Inflammatory macrophage treated with lipopolysaccharide for 4 hours (primary cell): ENCODE results near the gene LY6G5B.
"Not testable (repeated sequence)": the region's sequence is repeated elsewhere in the genome, so short reads cannot be mapped to it uniquely, and the experiment has no call there.

Source experiments
- DNase-seq: peaks from one replicate; pipeline ENCODE4 v3.0.0-alpha.2; 2020

LY6G5B gene

DNA sequence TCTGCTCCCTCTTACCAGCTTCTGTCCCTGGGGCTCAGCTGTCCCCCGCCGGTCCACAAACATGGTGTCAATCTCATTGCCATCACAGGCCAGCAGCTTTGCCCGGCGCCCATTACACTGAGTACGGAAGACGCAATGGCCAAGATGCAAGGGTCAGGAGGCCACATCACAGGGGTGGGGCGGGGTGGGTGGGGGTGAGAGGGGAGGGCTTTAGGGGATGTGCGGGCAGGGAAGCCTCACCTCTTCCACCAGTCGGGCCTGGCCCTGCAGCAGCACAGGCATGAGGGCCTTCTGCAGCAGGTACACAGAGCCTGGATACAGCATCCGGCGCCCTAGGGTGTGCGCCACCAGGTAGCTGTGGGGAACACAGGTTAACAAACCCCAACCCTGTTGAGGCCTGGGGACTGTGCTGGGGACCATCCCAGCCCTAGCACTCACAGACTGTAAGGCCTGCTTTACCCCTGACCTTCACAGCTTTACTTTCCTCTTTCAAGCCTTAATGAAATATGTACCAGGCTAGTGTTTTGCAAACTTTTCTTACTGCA is 21.9 kb downstream of the LY6G5B start:
- DNase-seq: no peak

DNA sequence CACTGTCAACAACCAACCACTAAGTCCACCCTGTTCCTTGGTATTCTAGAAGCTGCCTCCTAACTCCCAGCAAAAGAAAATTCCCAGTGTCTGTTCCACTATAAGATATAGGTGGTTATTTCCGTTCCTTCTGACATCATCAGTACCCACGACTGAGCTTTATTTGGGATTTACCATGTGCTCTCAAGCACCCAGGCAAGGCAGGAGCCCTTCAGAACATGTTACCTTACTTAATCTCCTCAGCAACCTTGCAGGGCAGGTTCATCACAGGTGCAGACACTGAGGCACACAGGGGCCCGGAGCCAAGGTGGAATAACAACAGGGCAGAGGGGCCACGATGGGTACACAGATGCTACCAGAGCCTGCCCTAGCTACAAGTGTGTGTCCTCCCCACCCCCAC is 22.6 kb downstream of the LY6G5B start:
- no peak for DNase-seq

DNA sequence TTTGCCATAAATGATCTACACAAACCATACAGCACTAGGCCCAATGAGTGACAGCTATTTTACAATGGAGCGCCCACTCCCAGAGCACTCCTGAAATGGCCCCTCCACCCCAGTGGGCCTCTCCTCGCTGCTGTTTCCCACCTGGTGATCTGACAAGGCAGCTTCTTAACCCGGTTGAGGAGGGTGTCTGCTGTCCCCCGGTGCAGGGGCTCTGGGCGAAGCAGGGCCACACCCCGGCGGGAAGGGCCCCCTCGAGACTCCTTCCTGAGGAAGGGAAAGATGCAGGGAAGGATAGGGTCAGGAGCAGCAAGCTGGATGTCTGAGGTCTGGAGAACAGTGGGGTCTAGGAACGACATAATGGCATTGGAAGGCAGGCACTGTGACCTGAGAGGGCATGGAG is 23.1 kb downstream of the LY6G5B start:
- no peak for DNase-seq

DNA sequence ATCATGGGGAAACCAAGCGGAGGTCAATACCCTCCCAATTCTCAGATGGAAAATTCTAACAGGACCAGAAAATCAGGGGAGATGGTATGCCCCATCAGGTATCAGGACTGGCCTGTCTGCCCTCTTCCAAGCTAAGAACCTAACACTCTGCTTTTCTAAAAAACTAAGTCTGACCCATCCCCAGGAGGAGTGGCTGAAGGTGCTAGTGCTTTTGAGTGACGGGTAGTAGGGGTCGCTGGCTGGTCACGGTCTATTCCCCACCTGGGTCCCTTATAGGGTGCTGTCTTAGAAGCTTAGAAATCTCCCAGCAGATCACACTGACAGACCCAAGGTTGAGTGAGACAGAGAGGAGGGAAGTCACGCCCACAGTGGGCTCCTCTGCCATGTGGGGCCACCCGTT is 23.8 kb downstream of the LY6G5B start:
- no peak for DNase-seq

DNA sequence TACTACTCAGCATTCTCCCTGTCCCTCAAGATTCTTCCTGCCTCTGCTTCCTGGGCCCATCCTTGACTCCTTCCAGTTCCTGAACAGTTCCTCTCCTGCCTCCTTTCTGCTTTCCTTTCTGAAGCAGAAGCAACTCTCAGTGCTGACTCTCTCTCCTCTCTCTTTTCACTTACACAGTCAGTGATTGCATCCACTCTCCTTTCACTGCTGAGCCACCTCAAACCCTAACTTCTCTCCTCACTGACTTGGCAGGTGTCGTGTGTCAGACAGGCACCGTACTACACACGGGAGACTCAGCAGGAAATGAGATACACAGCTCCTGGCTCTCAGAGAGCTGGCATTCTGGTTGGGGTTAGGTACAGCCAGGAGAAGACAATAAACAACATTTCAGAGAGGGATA is 27.8 kb downstream of the LY6G5B start:
- DNase-seq: no peak

DNA sequence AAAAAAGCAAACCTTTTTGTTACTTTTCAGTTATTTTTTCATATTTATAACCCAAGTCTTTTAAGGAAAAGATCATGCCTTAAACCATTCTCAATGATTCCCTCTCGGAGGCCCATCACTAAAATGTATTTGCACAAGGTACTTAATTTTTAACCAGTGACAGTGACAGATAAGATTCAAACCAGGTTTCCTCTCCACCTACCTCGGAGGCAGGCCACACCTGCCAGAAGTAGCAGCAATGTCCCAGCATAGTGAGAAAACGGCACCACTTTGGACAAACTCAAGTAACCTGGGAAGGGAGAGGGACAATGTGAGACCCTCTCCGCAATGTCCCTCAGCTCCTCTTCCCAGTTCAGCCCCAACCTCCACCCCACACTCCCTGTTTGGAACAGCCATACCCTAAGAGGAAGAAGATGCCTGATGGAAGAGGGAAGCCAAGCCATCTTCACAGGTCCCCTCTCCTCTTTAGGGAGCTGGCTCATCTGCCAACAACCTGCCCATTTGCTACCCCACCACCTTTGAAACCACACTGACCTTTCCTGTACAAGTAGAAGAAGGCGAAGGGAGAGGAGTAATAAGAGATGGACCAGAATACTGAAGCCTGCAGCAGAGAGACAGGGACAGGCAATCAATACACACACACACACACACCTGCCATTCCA is 31.1 kb downstream of the LY6G5B start:
- no peak for DNase-seq

DNA sequence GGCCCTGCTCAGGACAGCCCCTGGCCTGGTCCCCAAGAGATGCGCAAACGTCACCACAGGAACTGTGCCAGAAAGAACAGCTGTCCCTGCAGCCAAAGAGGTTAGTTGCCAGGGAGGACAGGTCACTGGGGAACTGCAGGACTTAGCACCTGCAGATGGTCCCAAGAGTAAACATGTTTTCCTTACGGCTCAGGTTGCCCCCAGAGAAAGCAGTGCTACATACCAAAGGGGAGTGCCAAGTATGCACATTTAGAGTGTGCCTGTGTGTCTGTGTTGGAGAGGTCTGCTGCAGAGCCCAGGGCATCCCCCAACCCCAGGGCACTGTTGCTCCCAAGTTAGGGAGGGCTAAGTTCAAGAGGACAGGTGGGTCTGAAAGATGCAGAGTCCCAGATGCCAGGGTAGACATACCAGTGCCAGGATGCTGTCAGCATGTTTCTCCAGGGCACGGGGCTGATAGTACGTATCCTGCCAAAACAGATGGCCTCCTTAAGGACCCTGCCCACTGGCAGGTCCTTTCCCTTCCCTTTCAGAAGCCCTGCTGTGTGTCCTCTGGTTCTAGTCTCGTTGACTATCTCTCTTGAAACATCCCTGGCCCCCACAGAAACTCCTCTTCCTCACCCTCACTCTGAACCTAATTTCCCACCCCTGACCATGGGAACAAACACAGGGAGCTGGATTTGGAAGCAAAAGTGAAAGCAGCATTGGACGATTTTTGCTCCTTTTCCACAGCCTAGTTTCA is 32.1 kb downstream of the LY6G5B start:
- peak; percentile 52 for DNase-seq

DNA sequence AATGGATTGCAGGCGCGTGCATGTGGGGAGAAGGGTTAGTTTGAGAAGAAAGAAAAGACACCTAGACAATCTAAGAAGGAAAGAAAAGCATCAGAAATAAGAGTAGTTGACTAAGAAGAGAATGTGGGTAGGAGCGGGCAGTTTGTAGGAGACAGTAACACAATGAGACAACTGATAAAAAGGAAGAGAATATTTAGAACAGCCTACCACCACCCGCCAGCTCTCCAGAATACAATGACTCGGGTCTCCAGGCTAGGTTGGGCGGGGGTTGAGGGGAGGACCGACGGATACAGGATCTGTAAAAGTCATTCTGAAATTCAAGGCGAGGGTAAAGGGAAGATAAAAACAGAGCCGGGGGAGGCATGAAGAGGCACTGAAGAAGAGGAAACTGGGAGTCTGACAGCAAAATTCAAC is 32.6 kb downstream of the LY6G5B start:
- DNase-seq: no peak

DNA sequence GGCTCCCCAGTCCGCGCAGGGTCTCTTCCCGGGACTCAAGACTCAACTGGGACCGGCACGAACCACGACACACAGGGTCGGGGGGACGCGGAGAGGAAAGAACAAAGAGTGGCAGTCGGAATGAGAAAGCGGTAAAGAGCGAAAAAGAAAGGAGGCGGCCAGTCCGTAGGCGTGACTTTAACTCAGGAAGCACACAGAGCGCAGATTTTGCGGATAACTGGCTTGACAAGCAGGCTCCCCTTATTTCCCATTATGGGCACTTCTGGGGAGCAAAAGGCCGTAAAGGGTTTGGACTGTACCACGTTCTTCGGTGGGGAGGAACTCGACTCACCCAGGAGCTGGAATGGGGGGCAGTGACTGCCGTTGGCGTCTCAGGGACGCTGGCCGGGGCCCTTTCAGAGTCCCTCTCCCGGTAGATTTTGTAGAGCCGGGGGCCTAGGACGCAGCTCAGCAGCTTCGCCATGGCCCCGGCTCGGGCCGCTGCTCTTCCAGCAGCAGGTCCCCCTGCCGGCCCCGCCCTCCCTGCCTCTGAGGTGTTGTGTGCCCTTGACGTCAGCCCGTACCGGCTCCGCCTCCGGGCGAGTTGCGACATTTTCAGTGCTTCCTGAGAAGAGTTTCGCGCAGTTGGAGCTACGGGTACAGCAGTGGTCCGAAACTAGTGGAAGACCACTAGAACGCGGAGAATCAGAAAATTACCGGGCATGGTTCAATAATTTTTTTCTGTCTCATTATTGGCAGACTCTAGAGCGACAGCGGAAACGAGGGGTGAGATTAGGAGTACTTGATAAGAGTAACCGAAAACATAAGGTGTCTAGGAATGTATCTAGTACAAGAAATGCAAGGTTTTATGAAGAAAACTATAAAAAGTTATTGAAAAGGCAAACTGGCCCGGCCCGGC is 33.3 kb downstream of the LY6G5B start, which contains the start of gene ABHD16A:
Gene ABHD16A (minus strand): TSS at position 506 of the 898 bp plus-strand sequence. CDS start 43 bp downstream, at position 463.
- DNase-seq: peak; percentile 99

DNA sequence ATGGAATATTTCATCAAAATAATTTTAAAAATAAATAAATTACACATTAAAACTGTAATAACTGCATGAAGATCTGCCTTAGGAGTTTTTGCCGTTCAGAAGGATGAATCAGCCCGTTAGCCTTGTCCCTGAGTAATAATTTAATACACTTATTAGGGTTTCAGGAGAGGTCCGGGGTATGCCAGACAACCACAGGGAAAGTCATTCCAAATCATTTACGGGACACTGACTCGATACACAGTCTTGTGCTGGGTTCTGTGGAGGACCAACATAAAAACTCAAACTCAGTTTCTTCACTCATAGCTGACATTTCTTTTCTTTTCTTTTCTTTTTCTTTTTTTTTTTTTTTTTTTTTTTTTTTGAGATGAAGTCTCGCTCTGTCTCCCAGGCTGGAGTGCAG is 36.2 kb downstream of the LY6G5B start:
- DNase-seq: no peak

DNA sequence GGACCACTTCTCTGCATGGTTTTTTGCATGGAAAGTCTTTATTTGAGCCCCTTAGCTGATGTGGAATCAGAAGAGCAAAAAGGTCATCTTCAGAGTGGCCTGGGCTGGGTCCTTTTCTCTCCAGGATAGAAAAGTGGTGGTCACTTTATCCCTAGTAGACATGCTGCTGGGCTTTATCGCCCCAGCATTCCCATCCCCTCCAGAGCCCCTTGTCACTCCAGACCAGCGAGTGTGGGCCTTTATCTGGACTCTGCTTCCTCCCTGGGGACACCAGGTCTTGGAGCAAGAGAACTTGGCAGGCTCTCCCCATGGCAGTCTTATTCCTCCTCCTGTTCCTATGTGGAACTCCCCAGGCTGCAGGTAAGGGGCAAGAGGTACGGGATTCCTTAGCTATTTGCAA is 36.8 kb downstream of the LY6G5B start, which contains the start of gene LY6G6F:
Gene LY6G6F (plus strand): TSS at position 268 of the 400 bp plus-strand sequence. CDS start 41 bp downstream, at position 309.
- no peak for DNase-seq

DNA sequence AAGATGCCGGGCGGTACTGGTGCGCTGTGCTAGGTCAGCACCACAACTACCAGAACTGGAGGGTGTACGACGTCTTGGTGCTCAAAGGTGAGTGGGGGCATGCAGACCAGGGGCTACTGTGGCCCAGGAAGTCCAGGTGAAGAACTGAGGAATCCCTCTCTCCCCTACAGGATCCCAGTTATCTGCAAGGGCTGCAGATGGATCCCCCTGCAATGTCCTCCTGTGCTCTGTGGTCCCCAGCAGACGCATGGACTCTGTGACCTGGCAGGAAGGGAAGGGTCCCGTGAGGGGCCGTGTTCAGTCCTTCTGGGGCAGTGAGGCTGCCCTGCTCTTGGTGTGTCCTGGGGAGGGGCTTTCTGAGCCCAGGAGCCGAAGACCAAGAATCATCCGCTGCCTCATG is 37.9 kb downstream of the LY6G5B start:
- DNase-seq: no peak

DNA sequence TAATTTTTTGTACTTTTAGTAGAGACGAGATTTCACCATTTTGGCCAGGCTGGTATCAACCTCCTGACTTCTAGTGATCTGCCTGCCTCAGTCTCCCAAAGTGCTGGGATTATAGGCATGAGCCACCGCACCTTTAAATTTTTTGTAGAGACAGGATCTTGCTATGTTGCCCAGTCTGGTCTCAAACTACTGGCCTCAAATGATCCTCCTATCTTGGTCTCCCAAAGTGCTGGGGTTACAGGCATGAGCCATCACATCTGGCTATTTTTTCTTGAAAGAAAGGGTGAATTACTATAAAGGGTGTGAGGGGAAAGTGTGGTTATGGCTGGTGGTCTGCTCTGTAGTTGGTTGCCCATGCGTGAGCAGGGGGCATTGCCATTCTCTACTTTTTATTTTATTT is 38.4 kb downstream of the LY6G5B start:
- no peak for DNase-seq

DNA sequence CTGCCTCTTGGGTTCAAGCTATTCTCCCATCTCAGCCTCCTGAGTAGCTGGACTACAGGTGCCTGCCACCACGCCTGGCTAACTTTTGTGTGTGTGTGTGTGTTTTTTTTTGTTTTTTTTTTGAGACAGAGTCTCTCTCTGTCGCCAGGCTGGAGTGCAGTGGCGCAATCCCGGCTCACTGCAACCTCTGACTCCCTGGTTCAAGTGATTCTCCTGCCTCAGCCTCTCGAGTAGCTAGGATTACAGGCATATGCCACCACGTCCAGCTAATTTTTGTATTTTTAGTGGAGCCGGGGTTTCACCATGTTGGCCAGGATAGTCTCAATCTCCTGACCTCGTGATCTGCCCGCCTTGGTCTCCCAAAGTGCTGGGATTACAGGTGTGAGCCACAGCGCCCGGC is 39.4 kb downstream of the LY6G5B start:
- not testable (repeated sequence) for DNase-seq

DNA sequence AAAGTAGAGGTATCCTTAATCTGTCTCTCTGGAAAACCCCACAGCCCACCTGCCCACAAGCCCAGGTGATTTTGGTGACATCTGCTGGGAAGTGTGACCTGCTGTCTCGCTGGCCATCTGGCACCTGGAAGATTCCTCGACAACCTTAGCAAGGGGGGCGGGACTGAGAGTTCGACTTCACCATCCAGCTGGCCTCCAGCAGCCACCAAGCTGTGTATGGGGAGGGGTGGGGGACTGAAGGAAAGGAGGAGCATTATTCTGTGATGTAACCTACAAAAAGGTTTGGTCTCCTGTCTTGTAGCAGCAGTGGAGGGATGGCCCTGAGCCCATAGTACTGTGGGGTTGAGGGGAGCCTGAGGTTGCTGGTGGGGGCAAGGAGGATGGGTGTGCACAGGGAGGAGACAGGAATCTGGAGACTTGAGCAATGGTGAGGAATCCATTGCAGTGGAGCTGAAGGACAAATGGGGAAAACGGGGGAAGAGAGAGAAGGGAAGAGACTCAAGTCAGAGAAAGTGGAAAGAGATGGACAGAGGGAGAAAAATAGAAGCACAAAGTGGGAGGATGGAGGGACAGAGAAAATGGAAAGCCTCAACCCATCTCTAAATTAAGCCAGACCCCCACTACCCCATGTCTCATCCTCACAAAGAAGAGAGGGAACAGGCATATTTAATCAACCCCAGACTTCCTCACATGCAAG is 40.9 kb downstream of the LY6G5B start:
- no peak for DNase-seq

DNA sequence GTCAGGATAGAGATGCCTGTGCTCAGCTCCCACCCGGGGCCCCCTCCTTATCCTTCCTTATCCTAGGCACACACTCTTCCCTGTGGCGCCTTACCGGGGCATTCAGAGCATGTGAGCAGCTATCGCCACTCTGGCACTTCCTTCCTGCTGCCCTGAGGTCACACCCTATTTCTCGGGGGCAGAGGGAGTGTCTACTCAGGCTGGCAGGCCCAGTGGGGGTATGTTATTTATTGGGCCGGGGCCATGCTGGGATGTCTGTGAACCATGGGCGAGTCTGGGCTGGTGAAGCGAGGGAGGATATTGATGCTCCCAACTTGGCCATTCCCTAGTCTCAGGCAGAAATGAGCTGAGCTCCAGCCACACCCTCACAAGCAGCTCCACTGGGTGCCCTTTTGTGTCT is 41.5 kb downstream of the LY6G5B start:
- DNase-seq: peak; percentile 40

DNA sequence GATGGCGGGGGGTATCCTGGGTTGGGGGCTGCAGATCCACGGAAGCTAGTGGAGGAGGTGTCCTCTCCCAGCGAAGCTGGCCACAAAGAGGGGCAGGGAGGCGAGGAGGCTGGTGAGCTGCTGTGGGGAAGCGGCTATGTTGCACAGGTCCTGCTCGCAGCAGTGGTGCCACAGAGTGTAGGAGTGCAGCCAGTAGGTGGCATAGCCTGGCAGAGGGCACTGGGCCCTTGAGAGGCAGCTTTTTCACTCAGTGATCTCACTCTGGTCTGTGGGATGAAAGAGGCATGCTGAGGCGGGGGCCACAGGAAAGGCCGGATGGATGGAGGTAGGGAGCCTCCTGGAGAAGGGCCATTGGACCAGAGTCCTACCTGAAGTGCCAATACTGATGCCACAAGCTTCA is 42.5 kb downstream of the LY6G5B start:
- no peak for DNase-seq

DNA sequence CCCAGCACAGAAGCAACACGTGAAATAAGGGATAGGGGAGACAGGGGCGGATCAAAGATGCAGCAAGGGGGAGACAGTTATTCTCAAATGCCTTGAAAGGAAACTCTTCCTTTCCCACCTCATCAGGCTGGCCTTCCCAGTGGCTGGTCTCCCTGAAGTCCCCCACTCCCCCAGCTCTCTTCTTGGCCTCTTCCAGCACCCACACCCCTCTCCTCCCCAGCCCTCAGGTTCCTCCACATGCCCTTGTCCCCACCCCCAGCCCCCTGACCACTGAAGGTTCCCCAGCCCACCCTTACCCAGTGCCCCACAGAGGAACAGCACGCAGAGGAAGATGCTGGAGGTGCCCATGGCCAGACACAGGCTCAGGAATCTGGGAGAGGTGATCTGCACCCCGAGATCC is 43.7 kb downstream of the LY6G5B start:
- DNase-seq: no peak

DNA sequence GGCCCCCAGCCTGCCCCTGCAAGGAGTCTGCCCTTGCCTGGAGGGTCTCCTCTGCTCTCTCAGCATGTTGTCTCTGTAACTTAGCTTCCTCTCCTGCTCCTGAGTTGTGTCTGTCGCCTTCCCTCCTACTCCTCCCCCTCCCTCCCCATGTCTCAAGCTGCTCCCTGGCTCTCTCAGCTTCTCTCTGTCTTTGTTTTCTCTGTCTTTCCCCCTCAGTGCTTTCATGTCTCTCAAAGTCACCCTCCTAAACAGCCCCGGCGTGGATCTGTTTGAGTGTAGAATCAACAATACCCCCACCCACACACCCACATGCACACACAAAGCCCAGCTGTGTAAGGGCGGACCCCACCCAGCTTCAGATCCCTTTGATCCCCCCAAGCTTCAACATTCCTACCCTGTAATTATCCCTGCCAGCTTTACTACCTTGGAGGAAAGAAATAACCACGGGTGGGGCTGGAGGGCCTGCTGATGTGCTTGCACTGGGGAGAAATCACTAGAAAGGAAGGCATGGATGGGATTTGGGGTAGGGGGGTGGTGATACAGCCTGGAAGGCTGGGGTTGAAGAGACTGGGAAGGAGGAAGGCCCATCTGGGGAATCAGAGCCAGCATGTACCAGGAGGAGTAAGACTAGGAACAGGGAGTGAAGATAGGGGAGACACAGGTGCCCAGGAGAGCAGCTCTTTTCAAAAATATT is 44.4 kb downstream of the LY6G5B start:
- DNase-seq: no peak

DNA sequence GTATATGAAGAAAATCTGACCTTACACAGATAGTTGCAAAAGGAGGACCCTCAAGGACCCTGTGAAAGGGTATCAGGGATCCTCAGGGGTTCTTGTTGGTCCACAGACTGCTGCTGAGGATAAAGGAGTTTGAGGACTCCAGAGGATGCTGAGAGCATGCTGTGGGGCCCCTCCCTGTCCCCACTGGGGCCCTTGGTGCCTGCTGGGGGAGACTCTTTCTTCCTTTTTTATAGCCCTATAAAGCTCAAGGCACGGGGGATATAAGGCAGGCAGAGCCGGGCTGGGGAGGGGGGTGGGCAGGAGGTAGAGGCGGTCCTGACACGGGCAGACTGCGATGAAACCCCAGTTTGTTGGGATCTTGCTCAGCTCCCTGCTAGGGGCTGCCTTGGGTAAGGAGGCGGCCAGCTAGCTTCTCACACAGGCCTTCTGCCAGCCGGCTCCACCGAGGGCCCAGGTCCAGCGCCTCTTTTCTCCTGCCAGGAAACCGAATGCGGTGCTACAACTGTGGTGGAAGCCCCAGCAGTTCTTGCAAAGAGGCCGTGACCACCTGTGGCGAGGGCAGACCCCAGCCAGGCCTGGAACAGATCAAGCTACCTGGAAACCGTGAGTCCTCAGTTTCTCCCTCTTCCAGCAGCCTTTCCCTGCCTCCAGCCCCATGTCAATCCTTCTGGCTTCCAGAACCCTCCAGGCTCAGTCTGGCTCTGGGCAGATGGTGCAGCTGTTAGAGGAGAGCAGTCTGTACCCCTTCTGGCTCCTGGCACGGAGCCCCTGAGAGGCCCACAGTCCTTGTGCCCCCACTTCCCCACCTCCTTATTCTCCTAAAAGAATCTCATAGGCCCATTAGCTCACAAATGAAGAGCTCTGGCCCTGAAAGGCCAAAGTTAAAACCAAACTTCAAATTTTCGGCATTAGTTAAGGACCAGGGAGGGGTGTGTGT is 45.5 kb downstream of the LY6G5B start, which contains the start of gene LY6G6D:
Gene LY6G6D (plus strand): TSS at position 327 of the 937 bp plus-strand sequence. CDS start 8 bp downstream, at position 335.
- DNase-seq: no peak
